Measurements from ENCODE around the gene CCDC47.

Gene CCDC47

DNA sequence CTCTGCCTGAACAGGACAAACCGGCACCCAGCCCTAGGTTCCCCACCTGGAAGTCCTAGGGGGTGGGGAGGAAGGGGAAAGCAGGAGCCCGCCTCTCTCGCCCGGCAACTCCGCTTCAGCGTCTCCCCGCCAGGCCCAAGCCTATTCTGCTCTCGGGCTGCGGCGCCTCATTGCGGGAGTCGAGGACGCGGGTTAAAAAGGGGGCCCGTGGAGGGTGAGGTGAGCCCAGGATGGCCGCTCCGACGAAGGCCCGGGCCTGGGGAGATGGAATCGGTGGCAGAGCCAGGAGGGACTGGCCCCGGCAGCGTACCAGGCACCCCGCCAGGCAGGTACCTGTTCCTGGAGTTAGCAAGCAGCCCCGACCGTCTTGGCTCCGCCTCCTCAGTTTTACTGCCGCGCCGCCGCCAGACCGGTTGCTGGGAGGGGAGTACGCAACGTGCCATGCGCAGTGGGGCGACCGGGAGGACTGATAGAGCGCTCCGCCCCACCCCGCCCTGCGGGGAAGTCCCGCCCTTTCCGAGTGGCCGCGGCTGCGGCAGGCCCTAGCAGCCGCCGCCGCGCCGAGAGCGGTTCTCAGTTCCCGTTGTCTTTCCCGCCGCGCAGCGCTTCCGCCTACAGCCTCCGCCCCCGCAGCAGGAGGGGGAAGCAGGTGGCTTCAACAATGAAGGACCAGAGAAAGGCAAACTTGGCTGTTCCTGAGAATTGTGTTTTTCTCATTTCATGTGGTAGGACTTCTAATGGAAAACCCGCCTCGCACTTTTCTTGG is 31.8 kb downstream of the CCDC47 start, which contains the start of gene STRADA (continued):
- TF ChIP-seq, protein P1, sequence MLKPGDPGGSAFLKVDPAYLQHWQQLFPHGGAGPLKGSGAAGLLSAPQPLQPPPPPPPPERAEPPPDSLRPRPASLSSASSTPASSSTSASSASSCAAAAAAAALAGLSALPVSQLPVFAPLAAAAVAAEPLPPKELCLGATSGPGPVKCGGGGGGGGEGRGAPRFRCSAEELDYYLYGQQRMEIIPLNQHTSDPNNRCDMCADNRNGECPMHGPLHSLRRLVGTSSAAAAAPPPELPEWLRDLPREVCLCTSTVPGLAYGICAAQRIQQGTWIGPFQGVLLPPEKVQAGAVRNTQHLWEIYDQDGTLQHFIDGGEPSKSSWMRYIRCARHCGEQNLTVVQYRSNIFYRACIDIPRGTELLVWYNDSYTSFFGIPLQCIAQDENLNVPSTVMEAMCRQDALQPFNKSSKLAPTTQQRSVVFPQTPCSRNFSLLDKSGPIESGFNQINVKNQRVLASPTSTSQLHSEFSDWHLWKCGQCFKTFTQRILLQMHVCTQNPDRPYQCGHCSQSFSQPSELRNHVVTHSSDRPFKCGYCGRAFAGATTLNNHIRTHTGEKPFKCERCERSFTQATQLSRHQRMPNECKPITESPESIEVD (tag by site-specific recombination; IDR thresholded peaks at IDR 0.05) = peak; percentile 23; the same call in 1 of the 2 replicates
- TF ChIP-seq ZSCAN30 (tag by site-specific recombination; IDR thresholded peaks at IDR 0.05) (peak; percentile 54), ZFP69B (tag by site-specific recombination; IDR thresholded peaks at IDR 0.05) (peak; percentile 62; the same call in 1 of the 2 replicates), ZNF670 (tag by site-specific recombination; IDR thresholded peaks at IDR 0.05; ENCODE audit: low read depth) (no peak), ZNF155 (tag by site-specific recombination; IDR thresholded peaks at IDR 0.05) (no peak), ZNF561 (tag by site-specific recombination; IDR thresholded peaks at IDR 0.05; ENCODE audit: borderline replicate concordance) (peak; percentile 99), ZNF529 (tag by site-specific recombination; IDR thresholded peaks at IDR 0.05; ENCODE audit: insufficient replicate concordance) (no peak), ZNF2 (tag by site-specific recombination; IDR thresholded peaks at IDR 0.05) (peak; percentile 74), MYNN (tag by site-specific recombination; IDR thresholded peaks at IDR 0.05; ENCODE audit: borderline replicate concordance) (no peak), ZNF654 (tag by site-specific recombination; IDR thresholded peaks at IDR 0.05; ENCODE audit: low read depth) (no peak), HOXC10 (CRISPR knock-in tag; IDR thresholded peaks at IDR 0.05) (0 out of 2 replicates have a peak, but pooled peaks have one; percentile 22), ZBTB1 (tag by site-specific recombination; IDR thresholded peaks at IDR 0.05) (0 out of 2 replicates have a peak, but pooled peaks have one; percentile 22), SP7 (tag by site-specific recombination; IDR thresholded peaks at IDR 0.05) (peak; percentile 93), ZNF391 (tag by site-specific recombination; IDR thresholded peaks at IDR 0.05; ENCODE audit: borderline replicate concordance, low read depth) (peak; percentile 87; the same call in 1 of the 2 replicates), ZNF701 (tag by site-specific recombination; IDR thresholded peaks at IDR 0.05) (no peak), ZBTB21 (tag by site-specific recombination; IDR thresholded peaks at IDR 0.05) (peak; percentile 44; the same call in 1 of the 2 replicates), ZNF324 (tag by site-specific recombination; IDR thresholded peaks at IDR 0.05) (peak; percentile 88), ZNF146 (tag by site-specific recombination; IDR thresholded peaks at IDR 0.05) (peak; percentile 34; the same call in 1 of the 2 replicates), ZNF623 (tag by site-specific recombination; IDR thresholded peaks at IDR 0.05) (no peak), BCL11A (tag by site-specific recombination; IDR thresholded peaks at IDR 0.05; ENCODE audit: low read depth) (0 out of 2 replicates have a peak, but pooled peaks have one; percentile 29)
- TF ChIP-seq, protein P2, sequence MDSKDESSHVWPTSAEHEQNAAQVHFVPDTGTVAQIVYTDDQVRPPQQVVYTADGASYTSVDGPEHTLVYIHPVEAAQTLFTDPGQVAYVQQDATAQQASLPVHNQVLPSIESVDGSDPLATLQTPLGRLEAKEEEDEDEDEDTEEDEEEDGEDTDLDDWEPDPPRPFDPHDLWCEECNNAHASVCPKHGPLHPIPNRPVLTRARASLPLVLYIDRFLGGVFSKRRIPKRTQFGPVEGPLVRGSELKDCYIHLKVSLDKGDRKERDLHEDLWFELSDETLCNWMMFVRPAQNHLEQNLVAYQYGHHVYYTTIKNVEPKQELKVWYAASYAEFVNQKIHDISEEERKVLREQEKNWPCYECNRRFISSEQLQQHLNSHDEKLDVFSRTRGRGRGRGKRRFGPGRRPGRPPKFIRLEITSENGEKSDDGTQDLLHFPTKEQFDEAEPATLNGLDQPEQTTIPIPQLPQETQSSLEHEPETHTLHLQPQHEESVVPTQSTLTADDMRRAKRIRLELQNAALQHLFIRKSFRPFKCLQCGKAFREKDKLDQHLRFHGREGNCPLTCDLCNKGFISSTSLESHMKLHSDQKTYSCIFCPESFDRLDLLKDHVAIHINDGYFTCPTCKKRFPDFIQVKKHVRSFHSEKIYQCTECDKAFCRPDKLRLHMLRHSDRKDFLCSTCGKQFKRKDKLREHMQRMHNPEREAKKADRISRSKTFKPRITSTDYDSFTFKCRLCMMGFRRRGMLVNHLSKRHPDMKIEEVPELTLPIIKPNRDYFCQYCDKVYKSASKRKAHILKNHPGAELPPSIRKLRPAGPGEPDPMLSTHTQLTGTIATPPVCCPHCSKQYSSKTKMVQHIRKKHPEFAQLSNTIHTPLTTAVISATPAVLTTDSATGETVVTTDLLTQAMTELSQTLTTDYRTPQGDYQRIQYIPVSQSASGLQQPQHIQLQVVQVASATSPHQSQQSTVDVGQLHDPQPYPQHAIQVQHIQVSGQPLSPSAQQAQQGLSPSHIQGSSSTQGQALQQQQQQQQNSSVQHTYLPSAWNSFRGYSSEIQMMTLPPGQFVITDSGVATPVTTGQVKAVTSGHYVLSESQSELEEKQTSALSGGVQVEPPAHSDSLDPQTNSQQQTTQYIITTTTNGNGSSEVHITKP (tag by site-specific recombination; IDR thresholded peaks at IDR 0.05) = peak; percentile 58
- TF ChIP-seq, protein P3, sequence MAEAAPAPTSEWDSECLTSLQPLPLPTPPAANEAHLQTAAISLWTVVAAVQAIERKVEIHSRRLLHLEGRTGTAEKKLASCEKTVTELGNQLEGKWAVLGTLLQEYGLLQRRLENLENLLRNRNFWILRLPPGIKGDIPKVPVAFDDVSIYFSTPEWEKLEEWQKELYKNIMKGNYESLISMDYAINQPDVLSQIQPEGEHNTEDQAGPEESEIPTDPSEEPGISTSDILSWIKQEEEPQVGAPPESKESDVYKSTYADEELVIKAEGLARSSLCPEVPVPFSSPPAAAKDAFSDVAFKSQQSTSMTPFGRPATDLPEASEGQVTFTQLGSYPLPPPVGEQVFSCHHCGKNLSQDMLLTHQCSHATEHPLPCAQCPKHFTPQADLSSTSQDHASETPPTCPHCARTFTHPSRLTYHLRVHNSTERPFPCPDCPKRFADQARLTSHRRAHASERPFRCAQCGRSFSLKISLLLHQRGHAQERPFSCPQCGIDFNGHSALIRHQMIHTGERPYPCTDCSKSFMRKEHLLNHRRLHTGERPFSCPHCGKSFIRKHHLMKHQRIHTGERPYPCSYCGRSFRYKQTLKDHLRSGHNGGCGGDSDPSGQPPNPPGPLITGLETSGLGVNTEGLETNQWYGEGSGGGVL (tag by site-specific recombination; IDR thresholded peaks at IDR 0.05) = peak; percentile 39; the same call in 1 of the 2 replicates
- TF ChIP-seq, protein P4, sequence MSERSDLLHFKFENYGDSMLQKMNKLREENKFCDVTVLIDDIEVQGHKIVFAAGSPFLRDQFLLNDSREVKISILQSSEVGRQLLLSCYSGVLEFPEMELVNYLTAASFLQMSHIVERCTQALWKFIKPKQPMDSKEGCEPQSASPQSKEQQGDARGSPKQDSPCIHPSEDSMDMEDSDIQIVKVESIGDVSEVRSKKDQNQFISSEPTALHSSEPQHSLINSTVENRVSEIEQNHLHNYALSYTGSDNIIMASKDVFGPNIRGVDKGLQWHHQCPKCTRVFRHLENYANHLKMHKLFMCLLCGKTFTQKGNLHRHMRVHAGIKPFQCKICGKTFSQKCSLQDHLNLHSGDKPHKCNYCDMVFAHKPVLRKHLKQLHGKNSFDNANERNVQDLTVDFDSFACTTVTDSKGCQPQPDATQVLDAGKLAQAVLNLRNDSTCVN (tag by site-specific recombination; optimal IDR thresholded peaks at IDR 0.05) = peak; percentile 76
- TF ChIP-seq, protein P5, sequence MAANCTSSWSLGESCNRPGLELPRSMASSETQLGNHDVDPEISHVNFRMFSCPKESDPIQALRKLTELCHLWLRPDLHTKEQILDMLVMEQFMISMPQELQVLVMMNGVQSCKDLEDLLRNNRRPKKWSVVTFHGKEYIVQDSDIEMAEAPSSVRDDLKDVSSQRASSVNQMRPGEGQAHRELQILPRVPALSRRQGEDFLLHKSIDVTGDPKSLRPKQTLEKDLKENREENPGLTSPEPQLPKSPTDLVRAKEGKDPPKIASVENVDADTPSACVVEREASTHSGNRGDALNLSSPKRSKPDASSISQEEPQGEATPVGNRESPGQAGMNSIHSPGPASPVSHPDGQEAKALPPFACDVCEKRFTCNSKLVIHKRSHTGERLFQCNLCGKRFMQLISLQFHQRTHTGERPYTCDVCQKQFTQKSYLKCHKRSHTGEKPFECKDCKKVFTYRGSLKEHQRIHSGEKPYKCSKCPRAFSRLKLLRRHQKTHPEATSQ (tag by site-specific recombination; IDR thresholded peaks at IDR 0.05) = peak; percentile 71; the same call in 1 of the 2 replicates
- TF ChIP-seq, protein P6, sequence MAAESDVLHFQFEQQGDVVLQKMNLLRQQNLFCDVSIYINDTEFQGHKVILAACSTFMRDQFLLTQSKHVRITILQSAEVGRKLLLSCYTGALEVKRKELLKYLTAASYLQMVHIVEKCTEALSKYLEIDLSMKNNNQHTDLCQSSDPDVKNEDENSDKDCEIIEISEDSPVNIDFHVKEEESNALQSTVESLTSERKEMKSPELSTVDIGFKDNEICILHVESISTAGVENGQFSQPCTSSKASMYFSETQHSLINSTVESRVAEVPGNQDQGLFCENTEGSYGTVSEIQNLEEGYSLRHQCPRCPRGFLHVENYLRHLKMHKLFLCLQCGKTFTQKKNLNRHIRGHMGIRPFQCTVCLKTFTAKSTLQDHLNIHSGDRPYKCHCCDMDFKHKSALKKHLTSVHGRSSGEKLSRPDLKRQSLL (tag by site-specific recombination; IDR thresholded peaks at IDR 0.05) = no peak; the same call in 1 of the 2 replicates
- TF ChIP-seq, protein P7, sequence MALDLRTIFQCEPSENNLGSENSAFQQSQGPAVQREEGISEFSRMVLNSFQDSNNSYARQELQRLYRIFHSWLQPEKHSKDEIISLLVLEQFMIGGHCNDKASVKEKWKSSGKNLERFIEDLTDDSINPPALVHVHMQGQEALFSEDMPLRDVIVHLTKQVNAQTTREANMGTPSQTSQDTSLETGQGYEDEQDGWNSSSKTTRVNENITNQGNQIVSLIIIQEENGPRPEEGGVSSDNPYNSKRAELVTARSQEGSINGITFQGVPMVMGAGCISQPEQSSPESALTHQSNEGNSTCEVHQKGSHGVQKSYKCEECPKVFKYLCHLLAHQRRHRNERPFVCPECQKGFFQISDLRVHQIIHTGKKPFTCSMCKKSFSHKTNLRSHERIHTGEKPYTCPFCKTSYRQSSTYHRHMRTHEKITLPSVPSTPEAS (tag by site-specific recombination; IDR thresholded peaks at IDR 0.05) = peak; percentile 51
